NCI-H187 (cell line): ENCODE results near the gene LRIT1.

Experiments used
- DNase-seq, 2 experiments: peaks; one replicate each; lab custom pipeline; 2025; lab: John Stamatoyannopoulos, UW

LRIT1 gene

GRCh38 chr10:84214046-84214572 is 27.2 kb downstream of the LRIT1 start:
- no peak for DNase-seq

DNA sequence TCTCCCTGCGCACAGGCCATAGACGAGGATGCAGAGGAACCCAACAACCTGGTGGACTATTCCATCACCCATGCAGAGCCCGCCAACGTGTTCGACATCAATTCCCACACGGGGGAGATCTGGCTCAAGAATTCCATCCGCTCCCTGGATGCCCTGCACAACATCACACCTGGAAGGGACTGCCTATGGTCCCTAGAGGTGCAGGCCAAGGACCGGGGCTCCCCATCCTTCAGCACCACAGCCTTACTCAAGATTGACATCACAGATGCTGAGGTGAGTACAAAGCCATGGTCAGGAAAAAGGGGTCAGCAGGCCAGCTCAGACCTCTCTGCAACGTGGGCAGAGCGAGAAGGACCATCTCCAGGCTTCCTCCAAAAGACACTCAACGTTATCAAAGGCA is 28.3 kb downstream of the LRIT1 start:
- no peak for DNase-seq

DNA sequence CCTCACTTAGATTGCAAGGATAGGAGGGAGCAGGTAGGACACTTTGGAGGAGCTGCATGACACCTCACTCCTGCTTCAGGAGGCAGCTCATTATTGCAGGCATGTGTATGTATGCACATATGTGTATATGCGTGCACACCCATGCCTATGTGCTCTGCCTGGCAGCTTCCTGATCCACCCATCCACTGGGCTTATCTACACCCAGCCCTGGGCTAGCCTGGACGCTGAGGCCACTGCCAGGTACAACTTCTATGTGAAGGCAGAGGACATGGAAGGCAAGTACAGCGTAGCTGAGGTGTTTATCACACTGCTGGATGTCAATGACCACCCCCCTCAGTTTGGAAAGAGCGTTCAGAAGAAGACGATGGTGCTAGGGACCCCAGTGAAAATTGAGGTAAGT is 29.3 kb downstream of the LRIT1 start:
- no peak for DNase-seq

GRCh38 chr10:84211566-84211965 is 29.8 kb downstream of the LRIT1 start:
- DNase-seq = no peak

- DNase-seq = no peak
Measured at GRCh38 chr10:84208023-84208422, 33.3 kb downstream of the LRIT1 start.

DNA sequence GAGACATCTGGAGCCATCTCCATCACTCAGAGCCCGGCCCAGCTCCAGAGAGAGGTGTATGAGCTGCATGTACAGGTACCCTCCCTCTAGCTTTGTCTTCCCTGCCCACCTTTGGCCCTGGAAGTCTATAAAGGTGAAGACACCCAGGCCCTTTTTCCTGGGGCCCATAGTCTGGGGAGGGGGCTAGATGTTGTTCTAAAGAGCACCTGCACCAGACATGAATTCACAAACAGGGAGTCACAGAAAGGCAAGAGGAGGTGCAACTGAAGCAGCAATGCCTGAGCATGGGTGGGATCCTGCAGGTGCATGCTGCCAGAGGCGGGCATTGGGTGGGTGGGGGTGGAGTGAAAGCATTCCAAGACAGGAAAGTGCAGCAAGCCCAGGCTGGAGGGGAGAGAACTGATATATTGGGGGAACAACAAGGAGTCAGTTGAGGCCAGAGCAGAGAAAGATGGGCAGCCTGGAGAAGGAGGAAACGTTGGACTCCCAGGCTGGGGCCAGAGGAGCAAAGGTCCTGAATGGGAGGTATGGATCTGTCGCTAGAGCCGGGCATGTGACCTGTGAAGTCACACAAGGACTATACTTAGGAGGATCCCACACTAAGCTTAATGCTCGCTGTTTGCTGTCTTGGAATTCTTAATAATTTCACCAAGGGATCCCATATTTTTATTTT is 35.4 kb downstream of the LRIT1 start:
- no peak for DNase-seq

DNA sequence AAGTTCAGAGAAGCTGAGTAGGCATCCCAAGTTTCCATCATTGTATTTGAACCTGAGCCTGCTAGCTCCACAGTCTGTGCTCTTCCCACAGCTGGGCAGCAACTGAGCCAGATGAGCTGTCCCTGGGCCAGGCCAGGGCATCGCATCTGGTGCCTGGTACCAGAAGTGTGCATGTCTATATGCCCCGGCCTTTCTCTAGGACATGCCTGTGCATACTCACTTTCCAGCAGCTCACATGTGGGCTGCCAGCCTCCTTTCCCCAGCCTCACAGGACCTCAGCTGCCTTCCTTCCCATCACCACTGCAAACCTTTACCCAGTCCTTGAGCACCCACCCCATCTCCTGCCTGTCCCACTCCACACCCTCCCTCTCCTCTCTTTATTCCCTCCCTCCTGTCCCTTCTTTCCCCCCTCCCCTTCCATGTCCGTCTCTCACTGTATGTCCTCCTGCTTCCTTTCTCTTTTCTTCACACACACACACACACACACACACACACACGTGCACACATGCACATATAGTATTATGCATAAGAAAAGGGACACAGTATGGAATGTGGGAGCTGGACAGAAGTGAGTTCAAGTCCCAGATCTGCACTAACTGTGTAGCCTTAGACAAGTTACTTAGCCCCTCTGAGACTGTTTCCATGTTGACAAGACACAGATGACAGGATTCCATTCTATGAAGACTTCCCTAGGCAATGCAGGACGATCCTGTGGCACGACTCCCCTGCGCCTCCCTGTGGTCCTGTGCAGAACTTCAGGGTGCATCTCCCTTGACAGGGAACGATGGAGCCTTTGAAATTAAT is 36.1 kb downstream of the LRIT1 start:
- peak; percentile 6 to 47 for DNase-seq

DNA sequence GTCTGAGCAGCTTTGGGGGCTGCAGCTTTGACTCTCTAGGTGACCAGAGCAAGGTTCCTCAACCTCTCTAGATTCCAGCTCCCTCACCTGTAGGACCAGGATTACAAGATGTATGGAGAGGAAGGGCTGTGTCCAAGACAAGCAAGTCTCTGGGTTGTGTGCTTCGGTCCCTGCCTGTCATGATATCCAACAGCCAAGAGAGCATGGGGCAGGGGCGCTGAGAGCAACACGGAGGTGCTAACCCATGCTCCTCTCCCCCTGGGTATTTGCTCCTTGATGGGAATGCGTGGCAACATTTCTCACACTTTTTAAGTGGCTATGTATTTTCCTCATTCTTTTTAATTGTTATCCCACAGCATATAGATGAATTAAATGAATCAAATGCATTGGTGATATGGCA is 36.7 kb downstream of the LRIT1 start:
- DNase-seq = no peak

DNA sequence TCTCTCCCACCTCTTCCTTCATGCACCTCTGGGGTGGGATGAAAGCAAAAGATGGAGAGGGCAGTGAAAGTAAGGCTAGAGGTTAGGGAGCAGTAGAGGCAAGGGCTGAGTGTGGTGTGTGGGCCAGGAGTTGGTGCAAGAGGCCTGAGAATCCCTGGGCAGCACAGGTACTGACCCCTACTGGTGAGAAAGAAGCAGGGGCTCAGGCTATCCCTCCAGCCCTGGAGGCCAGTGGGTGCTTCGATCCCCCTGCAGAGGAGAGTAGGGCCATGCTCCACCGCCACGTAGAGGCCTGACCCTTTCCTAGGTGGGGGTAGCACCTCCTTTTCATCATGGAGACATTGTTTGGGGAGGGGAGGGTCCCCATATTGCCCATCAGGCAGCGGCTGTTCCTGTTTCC is 37.2 kb downstream of the LRIT1 start:
- DNase-seq = no peak

- no peak for DNase-seq
Measured at GRCh38 chr10:84202349-84202748, 39.0 kb downstream of the LRIT1 start.

DNA sequence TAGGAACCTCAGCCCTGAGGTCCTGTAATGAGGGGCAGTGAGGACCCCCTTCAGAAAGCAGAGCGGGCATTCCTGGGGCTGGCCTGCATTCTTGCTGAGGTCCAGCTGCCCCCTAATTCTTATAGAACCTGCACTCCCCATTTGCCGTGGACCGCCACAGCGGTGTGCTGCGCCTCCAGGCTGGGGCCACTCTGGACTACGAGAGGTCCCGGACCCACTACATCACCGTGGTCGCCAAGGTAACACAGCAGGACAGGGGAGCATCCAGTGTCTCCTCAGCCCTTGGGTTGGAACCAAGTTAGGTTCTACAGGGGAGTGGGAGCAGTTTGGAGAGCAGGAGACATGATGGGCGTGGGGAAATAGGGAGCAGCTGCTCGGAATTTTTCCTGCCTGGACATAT is 39.7 kb downstream of the LRIT1 start:
- DNase-seq = no peak

- no peak for DNase-seq
Measured at GRCh38 chr10:84201244-84201606, 40.1 kb downstream of the LRIT1 start.

GRCh38 chr10:84200537-84201243 is 40.7 kb downstream of the LRIT1 start:
- no peak for DNase-seq

DNA sequence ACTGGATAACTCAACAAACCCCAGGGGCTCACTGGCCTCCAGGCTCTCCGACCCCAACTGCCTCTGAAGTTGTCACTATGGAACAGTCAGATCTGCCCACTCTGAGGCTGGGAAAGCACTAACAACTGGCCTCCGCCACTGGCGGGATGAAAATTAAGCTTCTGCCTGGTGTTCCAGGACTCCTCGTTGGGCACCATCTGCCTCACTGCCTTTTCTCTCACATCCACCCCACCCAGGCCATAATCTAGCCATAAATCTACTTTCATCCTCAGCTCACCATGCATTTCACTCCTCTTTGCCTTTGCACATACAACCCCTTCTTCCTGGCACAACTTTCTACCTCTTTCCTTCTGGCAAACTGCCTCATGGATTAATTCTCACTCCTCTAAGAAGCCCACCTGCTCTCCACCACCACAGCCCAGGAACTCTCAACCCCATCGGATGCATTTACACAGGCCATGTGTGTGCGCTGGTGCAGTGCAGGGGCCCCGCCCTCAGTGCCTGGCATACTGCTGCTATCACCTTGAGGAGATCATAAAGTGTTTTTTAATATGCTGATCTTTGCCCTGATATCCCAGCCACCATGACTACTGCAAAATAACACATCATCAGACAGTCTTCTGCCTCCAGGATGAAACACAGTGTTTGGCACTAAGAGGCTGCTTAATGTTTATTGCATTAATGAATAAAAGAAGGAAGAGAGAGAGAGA is 43.0 kb downstream of the LRIT1 start:
- no peak for DNase-seq

DNA sequence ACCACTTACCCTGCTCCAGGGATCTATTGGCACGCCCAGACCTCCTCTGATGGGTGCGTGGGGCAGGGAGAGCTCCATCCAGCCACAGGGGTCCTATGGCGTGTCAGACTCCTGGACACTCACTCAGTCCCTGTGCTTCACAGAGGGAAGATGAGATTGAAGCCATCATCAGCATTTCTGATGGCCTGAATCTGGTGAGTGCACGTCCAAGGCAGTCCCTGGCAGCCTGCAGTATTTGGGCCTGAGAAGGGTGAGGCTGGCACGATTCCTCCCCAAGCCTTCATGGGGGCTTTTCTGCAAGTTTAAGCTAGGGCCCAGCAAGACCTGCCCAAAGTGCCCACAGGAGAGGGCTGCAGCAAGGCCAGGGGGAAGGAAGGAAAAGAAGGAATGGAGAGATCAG is 43.7 kb downstream of the LRIT1 start:
- DNase-seq = no peak

- DNase-seq = no peak
Measured at GRCh38 chr10:84196941-84197340, 44.4 kb downstream of the LRIT1 start.

- peak in 1 of 2 experiments; percentile 35 for DNase-seq
Measured at GRCh38 chr10:84196083-84196482, 45.3 kb downstream of the LRIT1 start.

DNA sequence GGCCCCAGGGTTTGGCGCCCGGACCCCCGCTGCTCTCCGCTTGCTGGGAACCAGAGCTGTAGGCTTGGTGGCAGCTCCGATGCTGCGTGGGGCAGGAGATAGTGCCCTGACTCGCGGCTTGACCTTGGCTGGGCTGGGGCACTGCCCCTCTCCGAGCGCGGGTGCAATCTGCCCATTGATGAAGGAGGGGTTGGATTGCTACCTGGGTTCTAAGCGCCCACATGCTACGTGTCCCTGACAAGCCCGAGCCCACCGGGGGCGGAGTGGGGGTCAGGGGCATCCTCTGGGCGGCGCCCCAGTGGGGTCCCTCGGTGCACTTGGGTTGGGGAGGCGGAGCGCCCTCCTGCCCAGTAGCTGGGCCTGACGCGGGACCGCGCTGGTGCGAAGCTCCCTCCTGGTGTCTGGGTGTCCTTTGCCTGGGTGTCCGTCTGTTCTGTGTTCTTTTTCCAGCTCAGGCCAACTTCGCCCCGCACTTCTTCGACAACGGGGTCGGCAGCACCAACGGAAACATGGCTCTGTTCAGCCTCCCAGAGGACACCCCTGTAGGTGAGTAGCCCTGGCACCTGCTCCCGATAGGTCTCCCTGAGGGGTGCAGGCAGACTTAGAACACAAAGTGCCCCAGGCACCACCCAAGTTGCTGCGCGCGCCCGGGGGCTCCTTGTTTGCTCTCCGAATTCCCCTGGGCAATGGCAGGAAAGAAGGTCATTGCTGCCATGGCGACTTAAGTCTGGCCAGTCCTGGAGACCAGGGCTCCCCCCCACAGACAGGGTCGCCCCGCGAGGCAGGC is 46.1 kb downstream of the LRIT1 start:
- no peak for DNase-seq

- DNase-seq = no peak
Measured at GRCh38 chr10:84194424-84195043, 46.8 kb downstream of the LRIT1 start, which contains the start of gene CDHR1. Gene CDHR1 (plus strand): TSS chr10:84194537. CDS start chr10:84194761, 224 bp downstream.

DNA sequence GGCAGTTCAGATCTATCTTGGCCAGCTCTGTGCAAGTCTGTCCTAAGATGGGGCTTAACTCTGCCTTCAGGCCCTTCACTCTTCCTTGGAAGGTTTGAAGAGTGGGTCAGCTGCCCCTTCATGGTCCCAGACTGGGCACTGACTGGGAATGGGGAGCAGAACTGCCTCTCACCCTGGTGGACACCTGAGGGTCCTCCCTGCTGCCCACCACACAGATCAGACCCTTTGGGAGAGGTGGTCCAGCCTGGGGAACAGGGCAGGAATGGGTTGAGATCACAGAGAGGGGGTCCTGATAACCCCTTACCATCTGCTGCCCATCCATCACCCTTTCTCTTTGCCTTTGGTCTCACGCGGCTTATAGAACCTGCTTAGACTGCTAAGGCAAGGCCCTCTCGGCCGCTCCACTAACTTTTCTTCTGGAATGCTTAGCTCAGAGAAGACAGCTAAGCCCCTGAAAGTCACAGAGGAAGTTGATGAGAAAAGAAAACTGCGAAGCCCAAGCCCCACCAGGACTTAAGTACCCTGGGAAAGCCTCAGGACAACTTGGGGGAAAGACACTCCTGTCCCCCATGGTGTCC is 47.4 kb downstream of the LRIT1 start:
- DNase-seq = no peak
